HepG2 (cell line): ENCODE data around the gene EFCAB8. TPM values are rescaled to one million over a fixed set of nuclear protein-coding genes. Genes with fewer than 3 reads are reported as not detected.

ENCODE experiments used
- ATAC-seq: fragments of 200-7000 bp; cut with Tn5 transposase; 3 replicates; pipeline ENCODE4 v1.9.1; 2020; ENCODE audit warnings: mild to moderate bottlenecking, moderate library complexity
- BruUV-seq: library from RNA; stranded (reverse); fragments of 400-500 nt; replicated peaks from 2 replicates; lab custom pipeline; 2021; lab: Mats Ljungman, UMichigan
- CTCF ChIA-PET: fragments of 300-600 bp; formaldehyde crosslinking; extraction: SDS; loops from one replicate; lab custom pipeline; 2021; ENCODE audit warnings: low total read pairs, inconsistent platforms, low intra/inter-chr PET ratio; lab: Yijun Ruan, JAX
- POLR2A ChIA-PET: fragments of 350-600 bp; sonication (Branson Sonifier 250); formaldehyde crosslinking; loops from one replicate; lab custom pipeline; 2020; ENCODE audit warnings: antibody characterized with exemption, inconsistent platforms; lab: Yijun Ruan, JAX
- DNase-seq: peaks from one replicate; pipeline ENCODE4 v3.0.0-alpha.2; 2015; ENCODE audit warnings: low spot score
- FAIRE-seq: peaks from 3 replicates; lab custom pipeline; 2011; peaks lifted over from hg19 to GRCh38; lab: Jason Lieb, UNC
- H2AFZ ChIP-seq: one replicate; pipeline ENCODE4 v1.6.1; 2011; ENCODE audit warnings: low read length, inconsistent platforms
- H3K27ac ChIP-seq: fragments of 300-600 bp; 3 replicates; pipeline ENCODE4 v1.8.0; 2011; ENCODE audit warnings: mixed run types, mild to moderate bottlenecking, mixed read lengths, low read length, inconsistent platforms; ENCODE audit not compliant: insufficient read depth; ENCODE audit errors: extremely low read length
- H3K27me3 ChIP-seq, 2 experiments: fragments of 200-600 bp in 1 of 2; 2 replicates in 1 of 2; 3 replicates in 1 of 2; pipeline versions ENCODE4 v1.6.0 to v1.8.0; 2011; ENCODE audit warnings: low read length in 2 of 2, mild to moderate bottlenecking in 2 of 2, moderate library complexity in 2 of 2, inconsistent platforms in 1 of 2; ENCODE audit not compliant: insufficient read depth in 2 of 2, control insufficient read depth in 1 of 2
- H3K36me3 ChIP-seq, 2 experiments: fragments of 200-600 bp in 1 of 2; replicated peaks in 1 of 2; 2 replicates in 1 of 2; 3 replicates in 1 of 2; pipeline versions ENCODE4 v1.5.1 to v1.8.0; 2011; ENCODE audit warnings: low read length in 2 of 2, inconsistent platforms in 1 of 2; ENCODE audit not compliant: insufficient read depth in 2 of 2, control insufficient read depth in 1 of 2
- H3K4me1 ChIP-seq: 2 replicates; pipeline ENCODE4 v1.5.1; 2012; ENCODE audit warnings: low read length, inconsistent platforms; ENCODE audit not compliant: insufficient read depth
- H3K4me2 ChIP-seq: 2 replicates; pipeline ENCODE4 v1.6.0; 2011; ENCODE audit warnings: low read depth, low read length, inconsistent platforms
- H3K4me3 ChIP-seq, 3 experiments: fragments of 200-600 bp in 1 of 3; sonication (generic), shearing (Covaris generic) in 1 of 3; replicated peaks in 1 of 3; 2 replicates each; pipeline ENCODE4 v1.5.1; 2011 to 2016; ENCODE audit warnings: low read length in 3 of 3, inconsistent platforms in 2 of 3, low read depth in 2 of 3, mild to moderate bottlenecking in 2 of 3, control low read depth in 1 of 3, mixed read lengths in 1 of 3; ENCODE audit not compliant: insufficient read depth in 1 of 3
- H3K79me2 ChIP-seq: one replicate; pipeline ENCODE4 v1.6.1; 2011; ENCODE audit warnings: low read length, inconsistent platforms; ENCODE audit not compliant: insufficient read depth
- H3K9ac ChIP-seq: 2 replicates; pipeline ENCODE4 v1.6.0; 2011; ENCODE audit warnings: mild to moderate bottlenecking, low read depth, low read length, inconsistent platforms; ENCODE audit not compliant: insufficient read depth
- H3K9me3 ChIP-seq: 2 replicates; pipeline ENCODE4 v1.5.1; 2012; ENCODE audit warnings: mild to moderate bottlenecking, low read length
- H4K20me1 ChIP-seq: 2 replicates; pipeline ENCODE4 v1.6.0; 2011; ENCODE audit warnings: inconsistent platforms, mild to moderate bottlenecking, low read length, moderate library complexity; ENCODE audit not compliant: insufficient read depth
- CCDC6 ChIP-seq: sonication (generic); formaldehyde crosslinking; IDR thresholded peaks from 2 replicates; pipeline ENCODE4 v1.8.1; 2022; ENCODE audit warnings: mild to moderate bottlenecking, missing genetic modification reagents, moderate library complexity
- HNF4A ChIP-seq: sonication (generic); formaldehyde crosslinking; IDR thresholded peaks from 2 replicates; pipeline ENCODE4 v1.4.0; 2020; ENCODE audit warnings: missing genetic modification reagents
- RARA ChIP-seq: IDR thresholded peaks from 2 replicates; pipeline ENCODE4 v1.6.1; 2016; ENCODE audit warnings: missing genetic modification reagents, missing compliant biosample characterization
- RCOR2 ChIP-seq: IDR thresholded peaks from 2 replicates; pipeline ENCODE4 v1.6.1; 2016; ENCODE audit warnings: missing biosample characterization, missing genetic modification reagents
- RFX1 ChIP-seq: fragments of 450-650 bp; IDR thresholded peaks from 2 replicates; pipeline ENCODE4 v1.6.1; 2017
- TAF15 ChIP-seq: fragments of 200-400 bp; formaldehyde crosslinking; IDR thresholded peaks from one replicate; pipeline ENCODE4 v1.6.1; 2018; ENCODE audit warnings: mild to moderate bottlenecking, low read depth, low read length; ENCODE audit not compliant: poor library complexity, severe bottlenecking
- TOE1 ChIP-seq: sonication (generic); formaldehyde crosslinking; IDR thresholded peaks from 2 replicates; pipeline ENCODE4 v1.4.0; 2020; ENCODE audit warnings: mild to moderate bottlenecking, missing genetic modification reagents
- WGBS: methylation state at CpG from one replicate; pipeline ENCODE4 v1.1.6; 2017; ENCODE audit warnings: low lambda C conversion rate; 5-methylcytosine and 5-hydroxymethylcytosine counted together
- in situ Hi-C: cut with HindIII; loops from 2 replicates; pipeline ENCODE4 v1.10.0; 2017; ENCODE audit warnings: low pct_unique_long_range_greater_than_20kb; ENCODE audit not compliant: extremely low pct_ligation_motif_present
- intact Hi-C: fragments of 100-400 bp; cut with micrococcal nuclease; formaldehyde crosslinking; loops from one replicate; pipeline ENCODE4 v1.10.0; 2022; ENCODE audit not compliant: unreplicated experiment
- polyA plus RNA-seq, 8 experiments: library from polyadenylated mRNA; depleted of rRNA in 3 of 8; stranded (reverse) in 7 of 8; unstranded in 1 of 8; fragments of >200 nt; fragmentation: Illumina TruSeq in 4 of 8; extraction: Trizol in 4 of 8; gene quantifications; 2 replicates each; pipeline versions ENCODE4 v1.2.1 to v1.2.3, GENCODE V29; 2011 to 2016; ENCODE audit warnings: low read depth in 4 of 8, missing spikeins in 1 of 8, mixed read lengths in 1 of 8; ENCODE audit not compliant: insufficient read depth in 1 of 8
- total RNA-seq, 5 experiments: library from RNA; depleted of rRNA; stranded (reverse); fragments of >200 nt; fragmentation: Illumina TruSeq; extraction: Trizol; gene quantifications; 2 replicates each; pipeline ENCODE4 v1.2.3, GENCODE V29; 2016; ENCODE audit warnings: low read depth in 1 of 5
- TF ChIP-seq, protein P1 (sequence below): sonication (generic); formaldehyde crosslinking; conservative IDR thresholded peaks from 2 replicates; pipeline ENCODE4 v1.4.0; 2020; ENCODE audit warnings: missing genetic modification reagents
- TF ChIP-seq, protein P2 (sequence below): sonication (generic); formaldehyde crosslinking; IDR thresholded peaks from 2 replicates; pipeline ENCODE4 v1.5.1; 2020; ENCODE audit warnings: mild to moderate bottlenecking, missing genetic modification reagents, borderline replicate concordance
- TF ChIP-seq, protein P3 (sequence below): IDR thresholded peaks from 2 replicates; pipeline ENCODE4 v1.6.1; 2016; ENCODE audit warnings: low read depth, missing genetic modification reagents, missing compliant biosample characterization
- TF ChIP-seq, protein P4 (sequence below): sonication (generic); formaldehyde crosslinking; IDR thresholded peaks from 2 replicates; pipeline ENCODE4 v1.8.0; 2022; ENCODE audit warnings: mild to moderate bottlenecking, missing genetic modification reagents; ENCODE audit not compliant: insufficient replicate concordance

EFCAB8 gene
- total and polyA plus RNA-seq, 2 of the 13 experiments (the other 11 are each of a cell fraction or from before 2014, with no cell fraction given) = 0.15 to 0.22 TPM

DNA sequence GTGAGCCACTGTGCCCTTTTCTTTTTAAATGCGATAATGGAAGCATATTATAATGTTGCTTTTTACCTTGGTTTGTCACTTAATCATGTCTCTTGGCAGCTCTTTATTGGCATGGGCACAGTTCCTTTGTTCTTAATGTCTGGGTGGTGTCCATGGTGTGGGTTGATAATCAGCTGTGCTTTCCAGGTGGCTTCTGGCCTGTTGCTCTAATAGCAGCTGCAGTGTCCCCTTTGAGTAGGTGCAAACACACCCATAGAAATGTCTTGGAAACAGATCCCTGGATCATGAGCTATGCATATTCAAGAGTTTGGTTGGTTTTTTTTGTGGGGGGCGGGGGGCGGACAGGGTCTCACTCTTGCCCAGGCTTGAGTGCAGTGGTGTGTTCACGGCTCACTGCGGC is 29.9 kb downstream of the EFCAB8 start:
- TF ChIP-seq RFX1 (no peak), TOE1 (CRISPR knock-in tag) (no peak), RARA (CRISPR knock-in tag) (no peak), CCDC6 (CRISPR knock-in tag) (no peak), HNF4A (CRISPR knock-in tag) (no peak), TAF15 (no peak), RCOR2 (CRISPR knock-in tag) (no peak)
- TF ChIP-seq, protein P1, sequence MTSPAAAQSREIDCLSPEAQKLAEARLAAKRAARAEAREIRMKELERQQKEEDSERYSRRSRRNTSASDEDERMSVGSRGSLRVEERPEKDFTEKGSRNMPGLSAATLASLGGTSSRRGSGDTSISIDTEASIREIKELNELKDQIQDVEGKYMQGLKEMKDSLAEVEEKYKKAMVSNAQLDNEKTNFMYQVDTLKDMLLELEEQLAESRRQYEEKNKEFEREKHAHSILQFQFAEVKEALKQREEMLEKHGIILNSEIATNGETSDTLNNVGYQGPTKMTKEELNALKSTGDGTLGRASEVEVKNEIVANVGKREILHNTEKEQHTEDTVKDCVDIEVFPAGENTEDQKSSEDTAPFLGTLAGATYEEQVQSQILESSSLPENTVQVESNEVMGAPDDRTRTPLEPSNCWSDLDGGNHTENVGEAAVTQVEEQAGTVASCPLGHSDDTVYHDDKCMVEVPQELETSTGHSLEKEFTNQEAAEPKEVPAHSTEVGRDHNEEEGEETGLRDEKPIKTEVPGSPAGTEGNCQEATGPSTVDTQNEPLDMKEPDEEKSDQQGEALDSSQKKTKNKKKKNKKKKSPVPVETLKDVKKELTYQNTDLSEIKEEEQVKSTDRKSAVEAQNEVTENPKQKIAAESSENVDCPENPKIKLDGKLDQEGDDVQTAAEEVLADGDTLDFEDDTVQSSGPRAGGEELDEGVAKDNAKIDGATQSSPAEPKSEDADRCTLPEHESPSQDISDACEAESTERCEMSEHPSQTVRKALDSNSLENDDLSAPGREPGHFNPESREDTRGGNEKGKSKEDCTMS (CRISPR knock-in tag) = no peak
- TF ChIP-seq, protein P2, sequence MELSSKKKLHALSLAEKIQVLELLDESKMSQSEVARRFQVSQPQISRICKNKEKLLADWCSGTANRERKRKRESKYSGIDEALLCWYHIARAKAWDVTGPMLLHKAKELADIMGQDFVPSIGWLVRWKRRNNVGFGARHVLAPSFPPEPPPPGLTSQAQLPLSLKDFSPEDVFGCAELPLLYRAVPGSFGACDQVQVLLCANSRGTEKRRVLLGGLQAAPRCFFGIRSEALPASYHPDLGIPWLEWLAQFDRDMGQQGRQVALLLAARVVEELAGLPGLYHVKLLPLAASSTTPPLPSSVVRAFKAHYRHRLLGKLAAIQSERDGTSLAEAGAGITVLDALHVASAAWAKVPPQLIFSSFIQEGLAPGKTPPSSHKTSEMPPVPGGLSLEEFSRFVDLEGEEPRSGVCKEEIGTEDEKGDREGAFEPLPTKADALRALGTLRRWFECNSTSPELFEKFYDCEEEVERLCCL (CRISPR knock-in tag) = no peak
- TF ChIP-seq, protein P3, sequence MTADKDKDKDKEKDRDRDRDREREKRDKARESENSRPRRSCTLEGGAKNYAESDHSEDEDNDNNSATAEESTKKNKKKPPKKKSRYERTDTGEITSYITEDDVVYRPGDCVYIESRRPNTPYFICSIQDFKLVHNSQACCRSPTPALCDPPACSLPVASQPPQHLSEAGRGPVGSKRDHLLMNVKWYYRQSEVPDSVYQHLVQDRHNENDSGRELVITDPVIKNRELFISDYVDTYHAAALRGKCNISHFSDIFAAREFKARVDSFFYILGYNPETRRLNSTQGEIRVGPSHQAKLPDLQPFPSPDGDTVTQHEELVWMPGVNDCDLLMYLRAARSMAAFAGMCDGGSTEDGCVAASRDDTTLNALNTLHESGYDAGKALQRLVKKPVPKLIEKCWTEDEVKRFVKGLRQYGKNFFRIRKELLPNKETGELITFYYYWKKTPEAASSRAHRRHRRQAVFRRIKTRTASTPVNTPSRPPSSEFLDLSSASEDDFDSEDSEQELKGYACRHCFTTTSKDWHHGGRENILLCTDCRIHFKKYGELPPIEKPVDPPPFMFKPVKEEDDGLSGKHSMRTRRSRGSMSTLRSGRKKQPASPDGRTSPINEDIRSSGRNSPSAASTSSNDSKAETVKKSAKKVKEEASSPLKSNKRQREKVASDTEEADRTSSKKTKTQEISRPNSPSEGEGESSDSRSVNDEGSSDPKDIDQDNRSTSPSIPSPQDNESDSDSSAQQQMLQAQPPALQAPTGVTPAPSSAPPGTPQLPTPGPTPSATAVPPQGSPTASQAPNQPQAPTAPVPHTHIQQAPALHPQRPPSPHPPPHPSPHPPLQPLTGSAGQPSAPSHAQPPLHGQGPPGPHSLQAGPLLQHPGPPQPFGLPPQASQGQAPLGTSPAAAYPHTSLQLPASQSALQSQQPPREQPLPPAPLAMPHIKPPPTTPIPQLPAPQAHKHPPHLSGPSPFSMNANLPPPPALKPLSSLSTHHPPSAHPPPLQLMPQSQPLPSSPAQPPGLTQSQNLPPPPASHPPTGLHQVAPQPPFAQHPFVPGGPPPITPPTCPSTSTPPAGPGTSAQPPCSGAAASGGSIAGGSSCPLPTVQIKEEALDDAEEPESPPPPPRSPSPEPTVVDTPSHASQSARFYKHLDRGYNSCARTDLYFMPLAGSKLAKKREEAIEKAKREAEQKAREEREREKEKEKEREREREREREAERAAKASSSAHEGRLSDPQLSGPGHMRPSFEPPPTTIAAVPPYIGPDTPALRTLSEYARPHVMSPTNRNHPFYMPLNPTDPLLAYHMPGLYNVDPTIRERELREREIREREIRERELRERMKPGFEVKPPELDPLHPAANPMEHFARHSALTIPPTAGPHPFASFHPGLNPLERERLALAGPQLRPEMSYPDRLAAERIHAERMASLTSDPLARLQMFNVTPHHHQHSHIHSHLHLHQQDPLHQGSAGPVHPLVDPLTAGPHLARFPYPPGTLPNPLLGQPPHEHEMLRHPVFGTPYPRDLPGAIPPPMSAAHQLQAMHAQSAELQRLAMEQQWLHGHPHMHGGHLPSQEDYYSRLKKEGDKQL = no peak
- TF ChIP-seq, protein P4, sequence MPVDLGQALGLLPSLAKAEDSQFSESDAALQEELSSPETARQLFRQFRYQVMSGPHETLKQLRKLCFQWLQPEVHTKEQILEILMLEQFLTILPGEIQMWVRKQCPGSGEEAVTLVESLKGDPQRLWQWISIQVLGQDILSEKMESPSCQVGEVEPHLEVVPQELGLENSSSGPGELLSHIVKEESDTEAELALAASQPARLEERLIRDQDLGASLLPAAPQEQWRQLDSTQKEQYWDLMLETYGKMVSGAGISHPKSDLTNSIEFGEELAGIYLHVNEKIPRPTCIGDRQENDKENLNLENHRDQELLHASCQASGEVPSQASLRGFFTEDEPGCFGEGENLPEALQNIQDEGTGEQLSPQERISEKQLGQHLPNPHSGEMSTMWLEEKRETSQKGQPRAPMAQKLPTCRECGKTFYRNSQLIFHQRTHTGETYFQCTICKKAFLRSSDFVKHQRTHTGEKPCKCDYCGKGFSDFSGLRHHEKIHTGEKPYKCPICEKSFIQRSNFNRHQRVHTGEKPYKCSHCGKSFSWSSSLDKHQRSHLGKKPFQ (CRISPR knock-in tag) = no peak
- no peak overlapping the region for H3K4me3 ChIP-seq
- H3K36me3 ChIP-seq = no peaks in the 10 kb centered on the region
- no peak overlapping the region for H3K27ac ChIP-seq
- H2AFZ ChIP-seq = no peak overlapping the region
- FAIRE-seq = no peak
- intact Hi-C loops (no loop called here), in situ Hi-C loops (no loop called here)
- CTCF ChIA-PET = no interaction called here
- ATAC-seq = no peak
- H3K79me2 ChIP-seq = no peaks in the 10 kb centered on the region
- H4K20me1 ChIP-seq = no peaks in the 10 kb centered on the region
- no peaks in the 10 kb centered on the region for H3K9me3 ChIP-seq
- POLR2A ChIA-PET = no interaction called here
- peaks cover 4 to 8% of the 10 kb centered on the region in 2 experiments; a peak in 2 of 5 replicates for H3K27me3 ChIP-seq
- DNase-seq = no peak
- 57% methylated on average over 5 of the region's 5 CpGs for WGBS
- no peak overlapping the region for H3K4me2 ChIP-seq
- H3K9ac ChIP-seq = no peak overlapping the region
- peaks cover 3% of the 10 kb centered on the region for H3K4me1 ChIP-seq
- BruUV-seq = no TSS peak
